Rectal smooth muscle tissue (tissue), 1 donor: ENCODE data around the gene PTPN7.
"Not testable (repeated sequence)": the region's sequence is repeated elsewhere in the genome, so short reads cannot be mapped to it uniquely, and the experiment has no call there.

Experiments used
- H3K27ac ChIP-seq: one replicate; pipeline ENCODE4 v1.7.0; 2013; ENCODE audit warnings: low read depth, low read length, inconsistent platforms
- H3K27me3 ChIP-seq: one replicate; pipeline ENCODE4 v1.7.0; 2013; ENCODE audit warnings: low read length; ENCODE audit not compliant: control insufficient read depth, insufficient read depth
- H3K36me3 ChIP-seq: one replicate; pipeline ENCODE4 v1.7.0; 2013; ENCODE audit warnings: low read length; ENCODE audit not compliant: control insufficient read depth, insufficient read depth
- H3K4me1 ChIP-seq: one replicate; pipeline ENCODE4 v1.7.0; 2013; ENCODE audit warnings: low read length; ENCODE audit not compliant: control insufficient read depth, insufficient read depth
- H3K4me3 ChIP-seq: one replicate; pipeline ENCODE4 v1.7.0; 2013; ENCODE audit warnings: low read length
- H3K9ac ChIP-seq: one replicate; pipeline ENCODE4 v1.7.0; 2013; ENCODE audit warnings: low read length

The PTPN7 gene

DNA sequence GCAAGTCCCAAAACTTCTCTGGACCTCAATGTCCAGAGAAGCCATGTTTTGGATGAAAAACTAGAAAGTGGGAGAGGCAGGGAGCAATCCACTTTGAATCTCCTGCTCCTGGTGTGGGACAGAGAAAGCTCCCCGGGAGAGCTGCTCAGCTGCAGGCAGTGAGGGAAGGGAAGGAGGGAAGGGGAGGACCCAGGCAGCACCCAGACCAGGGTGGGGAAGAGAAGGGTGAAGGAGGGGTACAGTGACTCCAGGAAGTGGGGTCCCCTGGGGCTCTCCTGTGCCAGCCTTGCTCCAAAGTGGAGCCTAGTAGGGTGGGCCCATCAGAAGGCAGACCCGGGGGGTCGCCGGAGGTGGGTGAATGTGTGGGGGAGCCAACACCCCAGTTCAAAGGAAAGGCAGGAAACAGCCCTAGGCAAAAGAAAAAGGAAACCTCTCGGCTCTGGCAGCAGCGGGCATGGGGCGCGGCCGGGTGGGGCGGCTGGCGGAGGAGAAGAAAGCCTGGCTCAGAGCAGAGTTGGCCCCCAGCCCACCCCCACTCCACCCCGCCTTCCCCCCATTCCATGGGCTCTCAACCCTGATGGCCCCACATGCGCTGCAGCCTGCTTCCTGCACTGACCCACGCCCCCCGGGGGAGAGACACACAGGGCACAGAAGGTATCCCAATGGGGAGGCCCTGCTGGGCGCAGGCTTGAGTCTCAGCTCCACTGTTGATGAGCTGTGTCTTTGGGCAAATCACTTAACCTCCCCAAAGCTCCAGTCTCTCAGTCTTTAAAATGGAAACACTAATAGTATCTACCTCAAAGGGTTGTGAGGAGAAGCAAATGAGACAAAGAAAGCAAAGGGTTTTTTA, 38.9 kb upstream of the PTPN7 start:
- Histone ChIP-seq H3K27ac (no peak overlapping the region), H3K9ac (no peak overlapping the region), H3K4me1 (no peaks in the 10 kb centered on the region), H3K36me3 (no peaks in the 10 kb centered on the region), H3K4me3 (no peak overlapping the region), H3K27me3 (peaks cover 7% of the 10 kb centered on the region)

DNA sequence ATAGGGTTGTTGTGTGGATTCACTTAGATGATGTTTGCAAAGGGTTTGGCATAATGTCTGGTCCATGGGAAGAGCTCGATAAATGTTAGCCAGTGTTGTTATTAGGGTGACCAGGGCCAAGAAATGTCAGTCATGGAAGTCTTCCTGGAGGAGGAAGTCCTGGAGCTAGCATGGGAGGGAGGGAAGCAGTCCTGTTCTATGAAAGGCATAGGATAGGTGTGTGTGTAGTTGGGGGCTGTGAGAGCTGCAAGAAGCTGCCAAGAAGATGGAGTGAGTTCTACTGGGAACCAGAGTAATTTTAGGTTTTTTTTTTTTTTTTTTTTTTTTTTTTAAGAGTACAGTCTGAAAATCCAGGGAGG, 37.9 kb upstream of the PTPN7 start:
- no peak overlapping the region for H3K4me3 ChIP-seq
- H3K4me1 ChIP-seq, result no peaks in the 10 kb centered on the region
- no peak overlapping the region for H3K9ac ChIP-seq
- no peaks in the 10 kb centered on the region for H3K36me3 ChIP-seq
- peaks cover 10% of the 10 kb centered on the region for H3K27me3 ChIP-seq
- H3K27ac ChIP-seq, result no peak overlapping the region

DNA sequence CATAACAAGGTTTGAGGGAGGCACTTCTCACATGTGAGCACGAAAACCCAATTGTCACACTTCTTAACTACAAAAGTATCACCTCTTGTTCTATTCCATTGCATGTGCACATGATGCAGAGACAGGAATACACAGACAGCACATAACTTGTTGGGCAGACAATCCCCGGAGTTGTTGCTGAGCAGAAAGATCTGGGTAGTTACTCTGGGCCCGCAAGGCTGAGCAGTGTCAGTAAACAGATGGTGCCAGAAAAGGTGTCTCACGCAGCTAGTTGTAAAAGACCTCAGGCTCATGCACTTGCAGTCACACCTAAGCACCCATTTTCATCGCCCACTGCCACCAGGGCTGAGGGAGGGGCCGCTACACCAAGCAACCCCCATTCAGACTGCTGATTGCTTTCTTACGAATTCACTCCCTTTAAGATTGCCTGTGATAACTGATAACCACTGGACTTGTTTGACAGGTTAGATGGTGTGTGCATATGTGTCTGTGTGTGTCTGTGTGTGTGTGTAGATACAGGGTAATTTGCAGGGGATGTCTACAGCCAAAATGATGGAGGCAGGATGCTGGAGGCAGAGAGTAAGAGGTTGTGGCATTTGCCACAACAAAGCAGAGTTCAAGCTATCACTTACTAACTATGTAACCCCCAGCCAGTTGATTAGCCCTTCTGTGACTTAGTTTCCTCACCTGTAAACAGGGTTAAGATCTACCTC, 37.4 kb upstream of the PTPN7 start:
- no peaks in the 10 kb centered on the region for H3K4me1 ChIP-seq
- no peak overlapping the region for H3K9ac ChIP-seq
- no peak overlapping the region for H3K27ac ChIP-seq
- H3K27me3 ChIP-seq, result peaks cover 13% of the 10 kb centered on the region
- no peak overlapping the region for H3K4me3 ChIP-seq
- no peaks in the 10 kb centered on the region for H3K36me3 ChIP-seq

- Histone ChIP-seq H3K9ac (no peak overlapping the region), H3K27me3 (peaks cover 13% of the 10 kb centered on the region), H3K4me3 (peak overlapping the region; percentile 15), H3K4me1 (no peaks in the 10 kb centered on the region), H3K27ac (no peak overlapping the region), H3K36me3 (no peaks in the 10 kb centered on the region)
Observed at GRCh38 chr1:202194328-202194648, 33.9 kb upstream of the PTPN7 start.

GRCh38 chr1:202193614-202194327, 33.4 kb upstream of the PTPN7 start, which contains the start of gene LGR6:
TSS of gene LGR6 (plus strand) at chr1:202193799. CDS start at chr1:202193990, 191 bp downstream.
- Histone ChIP-seq H3K27me3 (peaks cover 13% of the 10 kb centered on the region), H3K4me3 (peak within 1 kb of the TSS; percentile 34), H3K4me1 (no peaks in the 10 kb centered on the region), H3K9ac (no peak within 1 kb of the TSS), H3K36me3 (no peaks in the 10 kb centered on the region), H3K27ac (no peak within 1 kb of the TSS)

DNA sequence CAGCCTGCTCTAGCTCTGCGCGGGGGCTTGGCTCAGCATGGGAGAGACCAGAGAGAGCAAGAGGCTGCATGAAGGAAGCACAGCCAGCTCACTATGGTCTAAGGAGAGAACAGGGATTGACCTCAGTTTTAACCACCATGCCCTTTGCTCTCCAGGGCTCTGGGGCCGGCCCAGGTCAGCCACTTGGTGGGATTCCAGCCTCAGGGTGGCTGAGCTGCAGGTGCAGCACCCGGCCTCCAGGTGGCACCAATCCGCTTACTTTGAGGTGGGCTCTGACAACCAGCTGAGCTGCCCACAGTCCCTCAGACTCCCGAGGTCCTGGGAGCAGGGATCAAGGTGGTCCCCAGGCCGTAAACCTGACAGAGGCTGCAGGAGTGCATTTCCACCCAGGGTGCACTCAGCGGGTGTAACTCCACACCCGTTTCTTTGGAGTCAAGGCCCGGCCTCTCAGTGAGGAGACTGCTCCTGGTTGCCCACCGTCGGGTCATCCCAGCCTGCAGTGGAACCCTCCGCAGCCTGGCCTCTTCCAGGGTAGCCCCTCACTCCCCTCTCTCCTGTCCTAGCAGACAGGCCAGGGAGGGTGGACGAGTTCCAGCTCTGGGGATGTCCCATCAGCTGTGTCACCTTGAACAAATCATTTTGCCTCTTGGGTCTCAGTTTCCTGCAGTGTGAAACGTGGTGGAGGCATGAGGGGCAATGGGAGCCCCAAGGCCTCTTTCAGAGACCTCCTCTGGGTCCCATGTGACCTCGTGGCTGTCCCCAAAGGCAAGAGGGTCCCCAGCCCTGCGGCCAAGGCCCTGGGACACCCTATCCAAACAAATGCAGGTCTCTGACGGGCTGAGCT, 32.6 kb upstream of the PTPN7 start:
- Histone ChIP-seq H3K4me3 (peak overlapping the region; percentile 34), H3K27ac (no peak overlapping the region), H3K27me3 (peaks cover 13% of the 10 kb centered on the region)

GRCh38 chr1:202191391-202191790, 31.0 kb upstream of the PTPN7 start:
- not testable (repeated sequence) for H3K4me3 ChIP-seq, H3K27ac ChIP-seq, H3K4me1 ChIP-seq, H3K36me3 ChIP-seq, H3K9ac ChIP-seq
- H3K27me3 ChIP-seq, result peaks cover 13% of the 10 kb centered on the region

More for the DNA sequence above, 32.6 kb upstream of the PTPN7 start:
- Histone ChIP-seq H3K36me3 (no peaks in the 10 kb centered on the region), H3K9ac (no peak overlapping the region), H3K4me1 (no peaks in the 10 kb centered on the region)

GRCh38 chr1:202189918-202190715, 29.7 kb upstream of the PTPN7 start:
- H3K9ac ChIP-seq, result no peak overlapping the region

GRCh38 chr1:202189001-202189790, 28.8 kb upstream of the PTPN7 start:
- Histone ChIP-seq H3K9ac (no peak overlapping the region), H3K4me3 (no peak overlapping the region), H3K27me3 (peaks cover 5% of the 10 kb centered on the region), H3K4me1 (no peaks in the 10 kb centered on the region), H3K36me3 (no peaks in the 10 kb centered on the region), H3K27ac (no peak overlapping the region)

More at GRCh38 chr1:202189918-202190715, 29.7 kb upstream of the PTPN7 start:
- no peaks in the 10 kb centered on the region for H3K4me1 ChIP-seq
- no peaks in the 10 kb centered on the region for H3K36me3 ChIP-seq
- H3K4me3 ChIP-seq, result no peak overlapping the region
- peaks cover 8% of the 10 kb centered on the region for H3K27me3 ChIP-seq
- no peak overlapping the region for H3K27ac ChIP-seq

DNA sequence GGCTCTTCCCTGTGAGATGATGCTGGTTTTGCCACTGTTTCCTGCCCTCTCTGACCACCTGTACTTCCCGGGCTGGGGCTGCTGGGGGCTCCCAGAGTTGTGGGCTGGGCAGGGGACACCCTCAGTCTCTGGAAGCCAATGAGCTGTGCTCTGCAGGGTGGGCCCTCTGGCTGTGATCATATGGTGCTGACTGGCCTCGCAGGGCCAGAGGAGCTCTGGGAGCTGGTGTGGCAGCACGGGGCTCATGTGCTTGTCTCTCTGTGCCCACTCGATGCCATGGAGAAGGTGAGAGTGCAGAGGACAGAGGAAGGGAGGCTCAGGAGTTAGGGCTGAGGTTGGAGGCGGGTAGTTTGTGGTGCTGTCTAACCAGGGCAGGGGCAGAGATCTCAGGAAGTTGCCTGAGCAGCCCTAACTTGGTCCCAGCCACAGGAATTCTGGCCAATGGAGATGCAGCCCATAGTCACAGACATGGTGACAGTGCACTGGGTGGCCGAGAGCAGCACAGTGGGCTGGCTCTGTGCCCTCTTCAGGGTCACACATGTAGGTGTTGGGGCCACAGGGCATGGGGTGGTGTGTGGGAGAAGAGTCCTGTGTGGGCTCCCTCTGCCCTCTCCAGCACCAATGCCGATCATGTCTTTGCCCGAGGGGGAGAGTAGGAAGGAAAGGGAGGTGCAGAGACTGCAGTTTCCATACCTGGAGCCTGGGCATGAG, 27.4 kb upstream of the PTPN7 start:
- Histone ChIP-seq H3K27me3 (peaks cover under 1% of the 10 kb centered on the region), H3K36me3 (no peaks in the 10 kb centered on the region), H3K4me1 (no peaks in the 10 kb centered on the region), H3K9ac (no peak overlapping the region), H3K27ac (no peak overlapping the region), H3K4me3 (no peak overlapping the region)
